Transverse colon (tissue), 4 donors: ENCODE data around the gene FARP1. TPM values are rescaled to one million over a fixed set of nuclear protein-coding genes. Genes with fewer than 3 reads are reported as not detected.

Experiments used
- DNase-seq: peaks from one replicate; pipeline ENCODE4 v3.0.0-alpha.2; 2019
- H3K27ac ChIP-seq, 4 donors: fragments of 200-600 bp; sonication (generic); 2 replicates each; pipeline ENCODE4 v1.5.1; 2016 to 2018; ENCODE audit warnings: inconsistent platforms in 4 of 4
- H3K27me3 ChIP-seq: fragments of 200-600 bp; sonication (generic); 2 replicates; pipeline ENCODE4 v1.5.1; 2017; ENCODE audit warnings: inconsistent platforms
- H3K36me3 ChIP-seq, 4 donors: fragments of 200-600 bp; sonication (generic); 2 replicates each; pipeline ENCODE4 v1.5.1; 2017 to 2019; ENCODE audit warnings: inconsistent platforms in 4 of 4
- H3K4me1 ChIP-seq, 4 donors: fragments of 200-600 bp; sonication (generic); 2 replicates each; pipeline ENCODE4 v1.5.1; 2017 to 2020; ENCODE audit warnings: inconsistent platforms in 4 of 4
- H3K4me3 ChIP-seq, 4 donors: fragments of 200-600 bp; sonication (generic); 1 replicate in 1 of 4; 2 replicates in 3 of 4; pipeline versions ENCODE4 v1.5.1 to v1.6.1; 2017 to 2019; ENCODE audit warnings: inconsistent platforms in 4 of 4
- H3K9me3 ChIP-seq, 2 donors: fragments of 200-600 bp; sonication (generic); 2 replicates each; pipeline ENCODE4 v1.5.1; 2017 to 2019; ENCODE audit warnings: inconsistent platforms in 2 of 2
- EP300 ChIP-seq: sonication (generic); formaldehyde crosslinking; IDR thresholded peaks from one replicate; pipeline ENCODE4 v1.6.1; 2017; ENCODE audit warnings: antibody characterized with exemption, low read depth
- POLR2A ChIP-seq: fragments of 450-650 bp; IDR thresholded peaks from one replicate; pipeline ENCODE4 v1.6.1; 2016; ENCODE audit warnings: antibody characterized with exemption, mild to moderate bottlenecking, moderate library complexity
- POLR2AphosphoS5 ChIP-seq, 3 donors: sonication (generic); formaldehyde crosslinking; IDR thresholded peaks; one replicate each; pipeline ENCODE4 v1.6.1; 2016; ENCODE audit warnings: antibody characterized with exemption in 3 of 3
- WGBS, 2 donors: methylation state at CpG; one replicate each; pipeline ENCODE4 v1.1.5; 2018; ENCODE audit warnings: low coverage in 1 of 2; 5-methylcytosine and 5-hydroxymethylcytosine counted together
- in situ Hi-C, 4 donors: fragments of 200-750 bp; cut with MboI; loops; one replicate each; pipeline versions ENCODE4 v1.15.0 to v1.15.1; 2017; ENCODE audit warnings: low sequenced_read_pairs in 3 of 4, low pct_ligation_motif_present in 1 of 4, low pct_unique_long_range_greater_than_20kb in 1 of 4
- intact Hi-C: fragments of 100-400 bp; cut with DNase I; formaldehyde crosslinking; loops from one replicate; pipeline ENCODE4 v1.15.1; 2023; ENCODE audit warnings: low total_unique reads
- total RNA-seq, 4 donors: library from RNA; depleted of rRNA; stranded (reverse); fragments of >200 nt; gene quantifications; one replicate each; pipeline ENCODE4 v1.1.0, GENCODE V29; 2016
- TF ChIP-seq, protein P1 (sequence below), 5 experiments: fragments of 200-600 bp in 3 of 5; fragments of 450-650 bp in 2 of 5; sonication (generic) in 3 of 5; IDR thresholded peaks; 1 replicate in 2 of 5; 2 replicates in 3 of 5; pipeline ENCODE4 v1.5.1; 2016 to 2017; ENCODE audit warnings: antibody characterized with exemption in 5 of 5, inconsistent platforms in 3 of 5, mild to moderate bottlenecking in 2 of 5, moderate library complexity in 1 of 5

FARP1 gene
- total RNA-seq, 4 donors from 2014 or later: 32.8 to 41.8 (median 38.3) TPM

DNA sequence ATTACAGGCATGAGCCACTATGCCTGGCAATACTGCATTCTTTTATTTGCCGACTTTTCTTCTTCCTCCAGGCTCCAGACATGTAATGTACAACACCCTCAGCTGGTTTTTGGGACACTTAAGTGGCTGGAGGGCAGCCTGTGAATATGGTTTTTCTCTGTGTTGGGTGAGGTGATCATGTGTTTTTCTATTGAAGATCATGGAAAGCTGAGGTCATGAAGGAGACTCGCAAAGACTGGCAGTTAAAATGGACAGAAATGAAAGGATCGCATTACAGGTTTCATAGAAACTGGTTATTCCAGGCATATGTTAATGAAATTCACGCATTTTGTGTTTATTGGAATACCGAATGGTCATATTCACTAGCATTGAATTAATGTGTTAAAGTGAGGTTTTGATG, 119.4 kb downstream of the FARP1 start:
- Histone ChIP-seq H3K27me3 (no peaks in the 10 kb centered on the region), H3K27ac (no peak overlapping the region), H3K9me3 (no peaks in the 10 kb centered on the region), H3K4me3 (no peak overlapping the region), H3K36me3 (no peaks in the 10 kb centered on the region), H3K4me1 (peaks cover 5 to 31% (median 17%) of the 10 kb centered on the region in 4 donors)
- TF ChIP-seq EP300: no peak
- no peak for TF ChIP-seq POLR2A
- TF ChIP-seq, protein P1, sequence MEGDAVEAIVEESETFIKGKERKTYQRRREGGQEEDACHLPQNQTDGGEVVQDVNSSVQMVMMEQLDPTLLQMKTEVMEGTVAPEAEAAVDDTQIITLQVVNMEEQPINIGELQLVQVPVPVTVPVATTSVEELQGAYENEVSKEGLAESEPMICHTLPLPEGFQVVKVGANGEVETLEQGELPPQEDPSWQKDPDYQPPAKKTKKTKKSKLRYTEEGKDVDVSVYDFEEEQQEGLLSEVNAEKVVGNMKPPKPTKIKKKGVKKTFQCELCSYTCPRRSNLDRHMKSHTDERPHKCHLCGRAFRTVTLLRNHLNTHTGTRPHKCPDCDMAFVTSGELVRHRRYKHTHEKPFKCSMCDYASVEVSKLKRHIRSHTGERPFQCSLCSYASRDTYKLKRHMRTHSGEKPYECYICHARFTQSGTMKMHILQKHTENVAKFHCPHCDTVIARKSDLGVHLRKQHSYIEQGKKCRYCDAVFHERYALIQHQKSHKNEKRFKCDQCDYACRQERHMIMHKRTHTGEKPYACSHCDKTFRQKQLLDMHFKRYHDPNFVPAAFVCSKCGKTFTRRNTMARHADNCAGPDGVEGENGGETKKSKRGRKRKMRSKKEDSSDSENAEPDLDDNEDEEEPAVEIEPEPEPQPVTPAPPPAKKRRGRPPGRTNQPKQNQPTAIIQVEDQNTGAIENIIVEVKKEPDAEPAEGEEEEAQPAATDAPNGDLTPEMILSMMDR (IDR thresholded peaks at IDR 0.05): no peak
- TF ChIP-seq POLR2AphosphoS5 (IDR thresholded peaks at IDR 0.05): no peak
- no peak for DNase-seq
- WGBS, 2 donors: 91 to 97% methylated on average over 3 to 5 of the region's 5 CpGs
- intact Hi-C loops: no loop called here
- in situ Hi-C loops: no loop called here

DNA sequence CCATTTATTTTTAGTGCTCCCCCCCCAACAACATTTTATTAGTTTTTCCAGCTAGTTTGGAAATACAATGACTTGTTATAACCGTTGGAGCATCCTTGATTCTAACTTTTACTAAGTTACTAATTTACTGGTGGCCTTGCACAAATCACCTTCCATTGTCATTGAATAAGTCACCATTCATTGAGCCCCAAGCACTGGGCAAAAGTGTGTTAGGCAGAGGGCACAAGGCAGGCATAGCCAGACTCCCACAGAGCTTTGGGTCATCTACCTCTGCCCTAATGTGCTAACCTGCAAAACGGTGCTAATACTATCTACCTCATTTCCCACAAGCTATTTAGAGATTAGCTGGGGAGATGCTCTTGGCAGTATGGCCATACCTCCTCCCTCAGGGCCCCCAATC, 120.9 kb downstream of the FARP1 start:
- TF ChIP-seq POLR2AphosphoS5 (IDR thresholded peaks at IDR 0.05) (no peak), EP300 (no peak), POLR2A (no peak)
- TF ChIP-seq, protein P1 (IDR thresholded peaks at IDR 0.05): no peak
- no peaks in the 10 kb centered on the region for H3K27me3 ChIP-seq
- peaks cover 13 to 41% (median 24%) of the 10 kb centered on the region in 4 donors for H3K4me1 ChIP-seq
- in situ Hi-C loops (no loop called here), intact Hi-C loops (no loop called here)
- H3K4me3 ChIP-seq: no peak overlapping the region
- H3K36me3 ChIP-seq: no peaks in the 10 kb centered on the region
- DNase-seq: no peak
- H3K27ac ChIP-seq: no peak overlapping the region
- H3K9me3 ChIP-seq: no peaks in the 10 kb centered on the region
- WGBS, 2 donors: 50 to 77% methylated on average over 1 to 2 of the region's 2 CpGs

DNA sequence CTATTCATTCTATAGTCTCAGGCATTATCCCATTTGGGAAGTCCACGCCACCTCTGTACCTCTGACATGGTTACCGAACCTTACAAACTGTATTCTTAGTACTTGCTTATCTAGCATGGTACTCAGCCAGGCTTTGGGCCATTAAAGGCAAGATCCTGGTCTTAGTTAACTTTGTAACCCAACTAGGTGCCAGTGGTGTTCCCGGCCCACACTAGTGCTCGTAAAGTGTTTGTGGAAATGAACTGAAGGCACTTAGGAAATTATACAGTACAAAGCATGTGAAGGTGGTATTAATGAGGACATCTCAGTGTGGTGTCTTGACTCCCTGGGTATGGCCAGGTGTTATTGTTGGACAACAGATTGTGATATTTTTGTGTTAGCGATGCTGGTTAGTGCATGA, 122.0 kb downstream of the FARP1 start:
- Histone ChIP-seq H3K4me1 (peaks cover 13 to 41% (median 24%) of the 10 kb centered on the region in 4 donors), H3K4me3 (no peak overlapping the region), H3K36me3 (no peaks in the 10 kb centered on the region), H3K27ac (no peak overlapping the region), H3K9me3 (no peaks in the 10 kb centered on the region), H3K27me3 (no peaks in the 10 kb centered on the region)
- in situ Hi-C loops: no loop called here
- 92 to 95% methylated on average over 3 to 5 of the region's 5 CpGs for WGBS, 2 donors
- TF ChIP-seq EP300 (no peak), POLR2A (no peak), POLR2AphosphoS5 (IDR thresholded peaks at IDR 0.05) (no peak)
- TF ChIP-seq, protein P1 (IDR thresholded peaks at IDR 0.05): no peak
- no peak for DNase-seq
- intact Hi-C loops: no loop called here

DNA sequence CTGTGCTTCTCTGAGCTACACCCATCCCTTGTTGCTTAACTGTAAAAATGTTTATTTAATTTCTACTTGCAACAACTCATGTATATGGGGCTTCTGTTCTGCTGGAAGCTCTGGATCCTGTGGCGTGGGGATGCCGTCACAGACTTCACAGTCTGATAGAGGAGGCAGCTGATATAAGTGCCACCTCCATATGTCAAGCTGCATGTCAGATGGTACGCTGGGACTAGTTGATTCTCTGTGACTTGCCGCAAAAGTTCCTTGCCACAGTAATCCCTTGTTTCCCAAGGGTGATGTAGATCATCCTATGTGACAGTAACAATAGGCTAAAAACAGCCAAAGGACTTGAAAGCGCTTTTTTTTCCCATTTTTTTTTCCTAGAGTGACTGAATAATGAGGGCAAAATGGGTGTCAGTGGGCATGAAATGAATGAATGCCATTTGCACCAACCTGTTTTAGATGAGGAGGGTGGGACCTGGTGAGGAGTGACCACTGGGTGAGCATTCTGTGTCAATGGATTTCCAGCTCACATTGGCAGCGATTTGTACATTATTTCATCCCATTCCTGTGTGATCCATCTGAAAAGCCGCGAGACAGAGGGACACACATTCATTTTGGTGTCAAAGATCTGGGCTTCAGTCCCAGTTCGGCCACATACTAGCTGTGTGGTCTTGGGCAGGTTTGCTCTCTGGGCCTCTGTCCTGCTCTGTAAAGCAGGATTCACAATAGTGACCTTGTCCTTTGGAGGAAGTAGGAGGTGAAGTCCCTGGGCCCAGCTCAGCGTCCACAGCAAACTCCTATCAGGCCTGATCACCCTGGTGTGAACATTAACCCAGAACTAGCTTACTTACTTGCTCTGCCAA, 123.0 kb downstream of the FARP1 start:
- H3K4me1 ChIP-seq: peaks cover 13 to 31% (median 21%) of the 10 kb centered on the region in 4 donors
- TF ChIP-seq POLR2AphosphoS5 (IDR thresholded peaks at IDR 0.05): peak in 1 of 3 donors; percentile 14
- TF ChIP-seq POLR2A: no peak
- 47 to 54% methylated on average over 5 to 10 of the region's 10 CpGs for WGBS, 2 donors
- no peaks in the 10 kb centered on the region for H3K27me3 ChIP-seq
- DNase-seq: peak; percentile 60
- no peaks in the 10 kb centered on the region for H3K36me3 ChIP-seq
- no peak overlapping the region for H3K4me3 ChIP-seq
- H3K9me3 ChIP-seq: no peaks in the 10 kb centered on the region
- intact Hi-C loops (no loop called here), in situ Hi-C loops (no loop called here)
- peak overlapping the region; percentile 68 to 83 (median 78) for H3K27ac ChIP-seq
